Right lung (tissue), 5 donors: ENCODE data around the gene UMODL1. TPM values are rescaled to one million over a fixed set of nuclear protein-coding genes. Genes with fewer than 3 reads are reported as not detected.

Experiments
- DNase-seq, 2 donors: peaks; one replicate each; pipeline ENCODE4 v3.0.0-alpha.2; 2013
- polyA plus RNA-seq, 5 donors: library from polyadenylated mRNA; unstranded; fragments of 120-200 nt; gene quantifications; one replicate each; pipeline versions ENCODE4 v1.2.1 to v1.2.3, GENCODE V29; 2013; ENCODE audit warnings: inconsistent platforms in 1 of 5, low replicate concordance in 1 of 5; ENCODE audit not compliant: insufficient read length in 5 of 5, insufficient read depth in 1 of 5

The UMODL1 gene
- polyA plus RNA-seq, 5 donors = 0.10 to 0.35 (median 0.33) TPM

DNA sequence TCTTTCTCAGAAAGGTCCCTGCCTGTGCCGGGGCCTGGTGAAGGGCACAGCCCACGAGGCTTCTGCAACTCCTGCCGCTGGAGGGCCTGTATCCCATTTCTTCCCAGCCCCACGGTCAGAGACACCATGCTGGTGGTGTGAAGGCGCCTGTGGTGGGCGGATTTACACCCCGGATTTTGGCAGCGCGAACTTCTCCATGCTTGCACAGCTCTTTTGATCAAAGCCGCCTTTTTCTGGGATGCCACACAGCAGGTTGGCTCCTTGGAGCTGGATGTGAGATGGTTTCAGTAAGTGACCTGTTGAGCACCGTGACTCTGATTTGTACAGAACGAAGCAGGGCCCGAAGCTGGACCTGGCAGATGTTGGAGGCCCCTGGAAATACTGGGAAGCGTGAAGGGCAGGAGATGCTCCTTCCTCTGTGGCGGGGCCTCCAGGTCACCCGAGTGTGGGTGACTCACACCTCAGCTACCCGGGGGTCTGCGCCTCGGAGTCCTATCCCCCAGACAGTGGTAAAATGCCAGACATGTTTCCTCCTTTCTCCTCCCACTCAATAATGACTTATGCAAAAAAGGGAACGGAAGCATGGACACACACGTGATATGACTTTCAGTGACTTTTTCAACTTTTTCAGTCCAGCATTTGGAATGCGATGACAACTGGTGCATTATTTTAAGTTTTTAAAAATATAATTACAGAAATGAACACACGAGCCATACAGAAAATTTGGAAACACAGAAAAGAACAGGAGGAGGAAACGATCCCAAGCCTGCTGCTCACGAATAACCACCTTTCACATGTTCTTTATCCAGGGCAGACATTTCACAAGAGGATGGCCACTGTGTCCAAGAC, 9.0 kb downstream of the UMODL1 start:
- no peak for DNase-seq

DNA sequence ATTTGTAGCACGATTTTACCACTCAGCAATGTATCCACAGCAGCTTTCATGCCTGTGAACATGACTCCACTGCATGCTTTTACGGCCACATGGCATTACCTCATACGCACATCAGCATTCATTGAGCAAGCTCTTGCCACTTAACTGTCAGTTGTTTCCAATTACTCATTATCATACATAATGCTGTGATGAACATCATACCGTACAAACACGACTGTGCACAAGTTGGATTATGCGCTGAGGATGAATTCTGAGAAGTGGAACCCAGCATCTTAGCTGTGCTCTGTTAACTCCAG, 9.6 kb downstream of the UMODL1 start:
- DNase-seq = no peak

DNA sequence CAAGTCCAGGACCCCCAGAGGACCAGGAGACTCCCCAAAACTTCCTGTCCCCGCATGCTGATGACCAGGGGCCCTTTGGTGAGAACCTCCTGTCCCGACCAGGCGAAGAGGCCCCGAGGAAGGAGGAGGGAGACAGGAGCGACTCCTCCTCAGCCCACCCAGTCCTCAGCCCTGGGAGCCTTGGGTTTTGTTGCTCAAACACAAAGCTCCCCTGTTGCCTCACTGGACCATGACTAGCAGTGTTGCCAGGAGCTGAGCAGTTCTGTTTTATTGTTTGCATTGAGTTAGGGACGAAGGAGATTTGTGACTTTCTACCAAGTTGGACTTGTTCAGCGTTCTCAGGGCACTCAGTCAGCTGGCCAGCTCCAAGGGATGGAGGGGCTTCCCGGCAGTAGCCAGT, 10.0 kb downstream of the UMODL1 start:
- DNase-seq = no peak

DNA sequence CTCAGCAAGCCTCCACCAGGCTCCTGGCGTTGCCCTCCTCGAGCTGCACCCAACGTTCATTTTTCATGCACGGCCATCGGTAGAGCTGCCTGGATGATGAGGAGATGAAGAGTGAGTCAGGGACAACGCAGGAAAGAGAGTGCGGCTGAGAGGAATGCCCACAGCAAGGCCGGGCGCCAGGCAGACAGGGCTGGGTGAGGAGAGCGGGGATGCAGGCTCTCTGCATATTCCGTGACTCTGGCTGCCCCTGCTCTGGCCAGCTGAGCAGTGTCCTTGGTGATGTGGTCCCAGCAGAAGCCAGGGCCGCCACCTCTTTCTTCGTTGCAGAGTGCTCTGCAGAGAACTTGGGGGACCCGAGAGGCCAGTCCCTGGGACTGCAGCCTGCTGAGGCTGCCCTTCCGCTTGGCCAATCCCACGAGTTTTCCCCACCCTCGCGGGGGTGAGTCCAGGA, 10.8 kb downstream of the UMODL1 start:
- no peak for DNase-seq

DNA sequence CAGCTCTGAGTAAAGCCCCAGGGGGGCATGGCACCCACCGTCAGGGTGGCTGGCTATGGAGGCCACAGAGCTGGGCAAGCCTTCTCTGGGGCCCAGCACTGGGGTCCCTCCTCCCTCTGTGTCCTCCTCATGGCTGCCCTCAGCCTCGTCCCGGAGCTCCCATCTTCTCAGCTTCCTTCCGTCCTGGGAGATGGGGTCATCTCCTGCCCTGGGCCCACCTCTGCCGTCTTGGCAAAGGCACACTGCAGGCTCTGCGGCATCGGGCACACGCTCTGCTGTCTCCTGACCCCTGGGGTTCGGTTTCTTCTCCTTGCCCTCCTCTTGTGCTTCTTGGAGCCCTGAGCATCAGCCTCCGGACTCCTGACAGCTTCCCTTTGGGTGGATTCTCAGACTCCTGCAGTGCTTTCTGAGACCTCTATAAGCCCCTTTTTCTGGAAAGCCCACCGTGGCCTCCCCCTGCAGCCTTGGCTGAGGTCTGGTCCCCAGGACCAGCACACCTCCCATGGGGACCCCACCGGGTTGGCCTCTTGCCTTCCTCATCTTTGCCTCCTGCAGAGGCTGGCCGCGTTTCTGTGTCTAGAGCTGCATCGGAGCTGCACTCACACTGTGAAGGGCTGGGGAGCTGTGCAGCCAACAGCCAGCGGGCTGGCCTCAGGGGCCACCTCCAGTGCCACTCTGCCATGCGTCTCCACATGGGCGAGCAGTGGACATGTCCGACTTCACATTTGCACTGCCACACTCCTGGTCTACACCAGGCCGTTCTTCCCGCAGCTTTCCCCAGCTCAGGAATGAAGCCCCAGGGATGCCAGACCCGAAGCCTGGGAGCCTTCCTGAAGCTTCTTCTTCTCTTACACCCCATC, 11.6 kb downstream of the UMODL1 start:
- no peak for DNase-seq

DNA sequence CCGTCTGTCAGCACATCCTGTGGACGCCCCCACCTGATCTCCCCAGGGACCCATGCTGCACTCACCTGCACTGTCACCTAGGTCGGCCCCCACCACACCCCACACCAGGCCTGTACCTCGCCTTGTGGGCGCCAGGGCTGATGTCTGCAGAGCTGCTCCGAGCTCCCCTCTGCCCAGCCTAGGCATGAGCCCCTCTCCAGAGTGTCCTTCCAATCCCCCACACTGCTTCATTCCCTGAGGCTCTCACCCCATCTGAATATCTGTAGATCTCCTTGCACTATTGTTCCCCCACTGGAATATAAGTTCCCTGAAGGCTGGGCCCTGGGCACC, 12.2 kb downstream of the UMODL1 start:
- no peak for DNase-seq

DNA sequence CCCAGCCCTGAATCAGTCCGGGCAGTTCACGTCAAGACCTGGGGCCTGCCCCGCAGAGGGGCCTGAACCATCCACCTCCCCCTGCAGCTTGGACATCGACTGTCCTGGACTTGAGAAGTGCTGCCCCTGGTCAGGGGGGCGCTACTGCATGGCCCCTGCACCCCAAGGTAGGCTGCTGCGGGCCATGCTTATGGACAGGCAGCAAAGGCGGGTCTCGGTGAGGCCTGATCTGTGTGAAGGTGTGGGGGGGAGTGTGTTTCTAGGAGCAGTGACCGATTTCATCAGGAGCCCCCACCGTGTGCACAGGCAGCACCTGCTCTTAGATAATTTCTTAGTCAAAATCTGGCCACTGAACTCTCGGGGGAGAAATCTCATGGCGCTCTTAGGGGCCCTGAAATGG, 13.0 kb downstream of the UMODL1 start:
- DNase-seq = no peak

DNA sequence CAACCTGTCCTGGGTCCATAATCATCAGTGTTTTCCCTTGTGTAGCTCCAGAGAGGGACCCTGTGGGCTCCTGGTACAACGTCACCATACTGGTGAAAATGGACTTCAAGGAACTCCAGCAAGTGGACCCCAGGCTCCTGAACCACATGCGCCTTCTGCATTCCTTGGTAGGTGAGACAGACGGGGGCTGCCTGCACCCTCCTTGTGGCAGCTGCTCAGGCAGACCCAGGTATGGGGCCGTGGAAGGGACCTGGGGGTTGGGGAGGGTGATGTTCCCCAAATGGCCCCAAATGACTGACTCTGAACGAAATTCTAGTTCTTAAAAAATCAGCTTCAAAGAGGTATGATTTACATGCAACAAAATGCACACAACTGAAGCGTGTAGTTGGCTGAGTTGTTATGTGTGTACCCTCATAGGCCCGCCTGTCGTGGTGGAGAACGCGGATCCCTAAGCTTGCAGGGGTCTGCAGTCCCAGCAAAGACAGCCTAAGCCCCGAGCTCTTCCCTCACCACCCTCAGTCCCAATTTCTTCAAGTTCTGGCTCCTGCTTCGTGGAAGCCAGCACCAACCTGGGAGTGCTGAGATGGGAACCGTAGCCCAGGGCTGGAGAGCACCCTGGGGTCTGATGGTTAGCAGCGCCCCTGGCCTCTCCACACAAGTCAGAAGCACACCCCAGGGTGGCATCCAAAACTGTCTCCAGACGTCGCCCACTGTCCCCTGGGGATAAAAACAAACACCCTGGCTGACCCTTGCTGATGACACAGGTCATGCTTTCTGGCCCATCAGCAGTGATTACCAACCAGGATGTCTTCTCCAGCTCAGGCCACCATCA, 14.3 kb downstream of the UMODL1 start:
- no peak for DNase-seq

DNA sequence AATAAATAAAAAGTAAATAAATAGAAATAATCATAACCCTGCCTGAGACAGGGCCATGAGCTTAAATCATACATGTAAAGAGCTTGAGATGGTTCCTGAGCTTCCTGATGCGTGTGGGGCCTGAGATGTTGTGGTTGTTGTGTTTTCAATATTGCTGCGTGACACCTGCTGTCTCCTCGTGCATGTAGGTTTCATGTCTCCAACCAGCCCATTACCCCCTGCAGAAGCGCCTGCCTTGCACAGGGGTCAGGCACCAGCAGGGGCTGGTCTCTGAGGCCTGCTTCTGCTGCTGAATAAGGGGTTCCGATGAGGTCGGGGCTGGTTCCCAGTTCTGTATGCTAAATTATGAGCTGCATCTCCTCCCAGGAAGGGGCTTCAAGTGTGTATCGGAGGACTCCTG, 15.9 kb downstream of the UMODL1 start:
- DNase-seq = no peak

DNA sequence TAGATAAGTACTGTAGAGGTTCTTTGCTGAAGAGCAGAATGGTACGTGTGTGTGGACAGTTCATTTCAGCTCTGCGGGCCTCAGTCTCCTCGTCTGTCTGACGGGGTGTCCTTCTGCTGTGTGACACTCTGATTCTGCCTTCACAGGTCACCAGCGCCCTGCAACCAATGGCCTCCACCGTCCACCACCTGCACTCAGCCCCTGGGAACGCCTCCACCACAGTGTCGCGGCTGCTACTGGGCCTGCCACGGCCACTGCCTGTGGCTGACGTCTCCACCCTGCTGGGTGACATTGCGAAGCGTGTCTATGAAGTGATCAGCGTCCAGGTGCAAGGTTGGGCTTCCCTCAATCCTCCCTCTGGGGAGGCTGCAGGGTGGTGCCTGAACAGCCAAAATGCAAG, 17.0 kb downstream of the UMODL1 start:
- no peak for DNase-seq

DNA sequence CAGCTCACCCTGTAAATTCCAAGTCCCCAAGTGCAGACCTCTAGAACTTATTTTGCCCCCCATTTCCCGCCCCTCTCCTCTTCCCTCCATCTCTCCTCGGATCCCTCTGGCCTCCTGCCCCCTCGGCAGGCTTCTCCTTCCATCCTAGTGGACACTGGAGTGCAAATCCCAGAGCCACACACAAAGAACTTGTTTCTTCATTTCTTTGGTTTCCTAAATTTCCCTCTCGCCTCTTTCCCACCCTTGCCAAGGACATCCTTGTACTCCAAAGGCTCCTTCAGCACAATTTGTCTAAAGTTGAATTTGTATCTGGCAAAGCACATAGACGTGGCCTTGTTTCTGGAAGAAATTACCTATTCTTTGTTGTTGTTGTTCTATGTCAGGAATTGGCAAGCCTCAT, 17.5 kb downstream of the UMODL1 start:
- DNase-seq = no peak

DNA sequence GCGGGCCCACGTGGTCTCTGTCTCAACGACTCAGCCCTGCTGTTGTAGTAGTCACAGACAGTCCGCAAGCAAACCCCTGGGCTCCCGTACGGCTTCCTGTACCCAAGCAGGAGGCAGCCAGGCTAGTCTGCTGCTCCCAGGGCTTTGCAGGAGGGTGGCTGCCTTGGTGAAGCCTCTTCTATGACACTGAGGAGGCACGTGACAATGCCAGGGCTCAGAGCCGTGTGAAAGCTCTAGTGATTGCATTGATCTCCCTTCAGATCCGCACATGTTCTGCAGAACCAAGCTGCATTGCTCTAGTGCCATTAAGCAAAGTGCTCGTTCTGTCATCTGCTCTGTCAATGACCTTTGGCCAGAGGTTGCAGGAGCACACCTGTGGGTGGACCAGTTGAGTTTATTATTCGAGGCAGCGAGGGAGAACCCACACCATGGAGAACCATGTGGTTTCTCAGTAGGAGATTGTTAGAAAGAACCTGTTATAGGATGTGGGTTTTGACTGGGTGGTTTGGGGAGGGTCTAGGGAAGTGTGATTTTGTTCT, 18.0 kb downstream of the UMODL1 start:
- DNase-seq = no peak

DNA sequence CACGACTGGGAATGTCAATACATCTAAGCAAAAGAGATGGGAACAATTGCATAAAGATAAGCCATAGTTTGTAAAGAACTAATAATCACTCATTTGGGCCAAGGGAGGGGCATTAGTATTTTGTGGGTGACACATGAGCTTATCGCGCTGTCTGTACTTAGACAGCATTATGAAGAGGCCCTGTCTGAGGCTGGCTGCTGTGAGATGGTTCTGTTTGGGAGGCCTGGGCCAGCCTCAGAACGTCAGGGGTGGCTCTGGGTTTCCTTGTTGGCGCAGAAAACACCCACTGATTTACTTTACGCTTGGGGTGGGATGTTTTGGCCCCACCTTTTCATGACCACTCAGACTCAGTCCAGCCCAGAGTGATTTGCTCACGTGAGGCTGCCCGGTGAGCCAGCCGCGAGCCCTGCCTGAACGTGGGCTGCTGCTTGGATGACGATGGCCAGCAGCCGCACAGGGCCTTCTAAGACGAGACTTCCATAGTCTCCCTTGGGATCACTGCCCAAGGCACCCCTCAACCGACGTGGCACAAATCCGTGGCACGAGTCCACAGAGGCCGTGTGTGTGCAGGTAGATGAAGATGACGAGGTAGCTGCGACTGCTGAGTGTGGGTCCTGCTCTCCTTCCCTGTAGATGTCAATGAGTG, 18.7 kb downstream of the UMODL1 start:
- DNase-seq = no peak

DNA sequence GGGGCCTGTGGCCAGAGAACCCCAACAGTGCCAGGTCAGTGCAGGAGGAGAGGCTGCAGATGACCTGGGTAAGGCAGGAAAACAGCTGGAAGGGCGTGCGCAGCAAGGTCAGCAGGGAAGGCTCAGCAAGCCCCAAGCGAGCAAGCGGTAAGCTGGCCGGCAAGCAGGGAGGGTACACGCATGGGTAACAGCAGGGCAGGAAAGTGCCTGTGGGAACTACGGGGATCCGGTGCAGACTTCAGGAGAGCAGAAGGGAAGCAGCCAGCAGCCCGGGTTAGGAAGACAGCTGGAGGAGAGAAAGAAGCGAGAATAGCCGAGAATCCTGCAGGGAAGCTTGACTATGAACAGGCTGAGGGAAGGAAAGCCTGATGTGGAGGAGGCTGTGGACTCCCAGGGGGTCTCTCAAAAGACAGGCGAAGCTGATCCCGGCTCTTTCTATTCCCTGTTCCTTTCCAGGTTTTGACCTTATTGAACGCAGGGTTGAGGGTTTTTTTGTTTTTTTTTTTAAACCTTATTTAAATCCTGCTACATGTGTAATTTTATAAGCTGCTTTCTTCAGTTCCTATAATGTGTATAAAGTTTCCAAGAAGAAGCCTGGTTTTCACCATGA, 20.9 kb downstream of the UMODL1 start:
- DNase-seq = no peak

DNA sequence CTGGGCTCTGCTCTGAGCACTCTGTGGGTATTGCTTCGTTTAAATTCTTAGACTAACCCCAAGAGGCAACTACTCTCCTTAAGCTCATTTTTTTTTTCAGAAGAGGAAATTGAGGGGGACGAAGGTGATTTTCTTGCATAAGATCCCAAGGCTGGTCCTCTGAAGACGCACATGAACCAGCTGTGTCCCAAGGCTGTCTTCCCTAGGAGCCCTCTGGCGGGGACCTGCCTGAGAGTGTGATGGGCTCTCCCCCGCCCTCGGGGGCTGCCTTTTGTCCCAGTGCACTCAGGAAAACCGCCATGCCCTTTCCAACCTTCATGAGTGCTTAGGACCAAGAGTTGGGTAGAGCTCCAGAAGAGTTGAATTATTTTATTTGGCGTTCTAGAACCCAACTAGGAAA, 21.7 kb downstream of the UMODL1 start:
- no peak for DNase-seq

DNA sequence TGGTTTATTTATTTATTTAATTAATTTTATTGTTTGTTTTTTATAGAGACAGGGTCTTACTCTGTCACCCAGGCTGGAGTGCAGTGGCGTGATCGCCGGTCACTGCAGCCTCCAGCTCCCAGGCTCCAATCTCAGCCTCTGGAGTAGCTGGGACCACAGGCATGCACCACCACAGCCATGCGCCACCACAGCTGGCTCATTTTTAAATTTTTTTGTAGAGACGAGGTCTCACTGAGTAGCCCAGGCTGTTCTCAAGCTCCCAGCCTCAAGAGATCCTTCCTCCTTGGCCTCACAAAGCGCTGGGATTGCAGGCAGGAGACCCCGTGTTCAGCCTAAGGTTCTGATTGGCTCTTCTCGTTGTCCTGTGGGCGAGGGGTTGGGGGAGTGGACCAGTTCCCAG, 22.1 kb downstream of the UMODL1 start:
- DNase-seq = no peak

DNA sequence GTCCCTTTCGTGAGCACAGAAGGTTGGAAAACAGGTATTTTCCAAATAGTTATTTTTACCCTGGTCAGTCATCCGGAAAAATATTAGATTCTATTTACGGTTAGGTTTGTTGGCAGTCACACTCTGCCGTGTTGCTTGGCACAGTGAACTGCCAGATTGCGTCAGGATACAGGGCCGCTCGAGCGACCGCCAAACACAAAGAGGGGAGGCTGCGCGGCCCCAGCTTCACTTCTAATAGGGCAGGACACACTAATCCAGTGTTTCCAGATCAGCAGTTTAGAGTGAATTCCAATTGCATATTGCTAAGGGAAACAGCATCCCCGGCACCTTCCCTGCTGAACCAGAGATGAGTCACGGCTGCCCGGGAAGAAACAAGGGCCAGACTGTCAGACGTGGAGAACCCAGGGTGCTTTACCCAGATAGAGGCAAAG, 22.9 kb downstream of the UMODL1 start:
- DNase-seq = no peak

DNA sequence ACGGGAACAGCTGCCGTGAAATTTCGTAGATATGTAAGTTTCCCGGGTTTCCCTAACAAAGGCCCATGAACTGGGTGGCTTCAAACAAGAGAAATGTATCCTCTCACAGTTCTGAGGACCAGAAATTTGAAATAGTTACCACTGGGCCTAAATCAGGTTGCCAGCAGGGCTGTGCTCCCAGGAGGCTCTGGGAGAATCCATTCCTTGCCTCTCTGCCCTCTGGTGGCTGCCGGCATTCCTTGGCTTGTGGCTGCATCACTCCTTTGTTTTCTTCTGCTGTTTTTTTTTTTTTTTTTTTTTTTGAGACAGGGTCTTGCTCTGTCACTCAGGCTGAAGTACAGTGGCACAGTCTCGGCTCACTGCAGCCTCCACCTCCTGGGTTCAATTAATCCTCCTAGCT, 23.7 kb downstream of the UMODL1 start:
- no peak for DNase-seq

DNA sequence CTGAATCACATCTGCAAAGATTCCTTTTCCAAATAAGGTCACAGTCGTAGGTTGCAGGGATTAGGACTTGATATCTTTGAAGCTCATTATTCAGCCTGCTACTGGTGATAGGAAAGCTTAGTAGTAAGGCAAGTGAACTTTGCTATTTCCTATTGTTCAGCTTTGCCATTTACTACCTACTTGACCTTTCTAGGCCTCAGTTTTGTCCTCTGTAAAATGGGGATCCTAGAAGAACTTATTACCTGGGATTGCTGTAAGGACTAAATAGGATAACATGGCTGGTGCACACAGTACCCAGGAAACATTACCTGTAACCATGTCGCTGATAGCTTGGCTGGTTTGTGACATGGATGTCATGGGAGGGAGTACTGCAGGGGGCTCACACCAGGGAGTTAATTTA, 24.5 kb downstream of the UMODL1 start:
- DNase-seq = no peak

DNA sequence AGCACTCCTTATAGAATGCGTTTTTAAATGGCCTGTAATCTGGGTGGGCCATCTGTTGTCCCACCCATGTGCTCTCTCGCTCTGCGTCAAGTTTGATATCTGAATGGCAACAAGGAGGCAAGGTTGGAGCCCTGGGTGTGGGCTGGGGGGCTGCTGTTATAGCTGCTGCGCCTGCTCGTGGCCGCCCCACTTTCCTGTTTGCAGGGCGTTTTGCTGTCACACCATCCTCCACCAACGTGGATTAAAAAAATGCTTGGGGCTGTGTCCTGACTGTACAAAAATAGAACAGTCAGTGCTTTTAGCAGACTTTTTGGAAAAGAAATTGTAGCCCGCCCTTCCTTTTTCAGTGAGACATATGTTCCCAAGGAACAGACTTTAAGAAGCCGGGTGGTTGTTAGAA, 25.4 kb downstream of the UMODL1 start:
- no peak for DNase-seq

DNA sequence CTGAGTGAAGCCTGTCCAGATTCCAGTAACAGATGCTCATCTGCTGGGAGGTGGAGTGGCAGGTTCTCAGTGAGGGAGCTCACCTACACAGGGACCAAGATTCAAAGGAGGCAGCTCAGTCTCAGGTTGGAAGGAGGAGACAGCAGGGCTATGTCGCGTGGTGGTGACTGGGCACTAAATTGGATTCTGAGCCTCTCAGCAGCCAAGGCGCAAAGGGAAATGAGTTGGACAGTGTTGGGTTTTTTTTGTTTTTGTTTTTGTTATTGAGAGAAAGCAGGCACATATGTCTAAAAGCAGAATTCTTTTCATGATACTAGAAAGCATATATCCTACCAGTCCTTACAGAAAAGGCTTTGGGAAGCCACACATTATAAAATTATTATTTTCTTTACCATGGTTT, 26.2 kb downstream of the UMODL1 start:
- no peak for DNase-seq
